Measurements from ENCODE around the gene ATP10B.
"Not testable (repeated sequence)": the region's sequence is repeated elsewhere in the genome, so short reads cannot be mapped to it uniquely, and the experiment has no call there.

ATP10B gene

GRCh38 chr5:160824301-160825001 lies 27.6 kb downstream of the ATP10B start:
- DNase-seq: peak; percentile 14 to 52 (median 44)

GRCh38 chr5:160812996-160813395 lies 39.0 kb downstream of the ATP10B start:
- not testable (repeated sequence) for DNase-seq

- DNase-seq: no peak
These were observed 46.6 kb downstream of the ATP10B start for GRCh38 chr5:160805376-160805775.

- DNase-seq: no peak
These were observed 49.4 kb downstream of the ATP10B start for GRCh38 chr5:160802592-160802991.

GRCh38 chr5:160800375-160801275 lies 51.4 kb downstream of the ATP10B start:
- no peak for DNase-seq

GRCh38 chr5:160799184-160799583 lies 52.8 kb downstream of the ATP10B start:
- peak; percentile 70 to 86 (median 76) for DNase-seq

GRCh38 chr5:160797020-160797419 lies 55.0 kb downstream of the ATP10B start:
- no peak for DNase-seq

- no peak for DNase-seq
These were observed 58.5 kb downstream of the ATP10B start for GRCh38 chr5:160793530-160793899.

- no peak for DNase-seq
These were observed 59.1 kb downstream of the ATP10B start for GRCh38 chr5:160792732-160793529.

GRCh38 chr5:160792281-160792680 lies 59.7 kb downstream of the ATP10B start:
- DNase-seq: peak in 1 of 3 donors; percentile 22

- DNase-seq: no peak
These were observed 62.7 kb downstream of the ATP10B start for GRCh38 chr5:160789219-160789859.

GRCh38 chr5:160788102-160788660 lies 63.8 kb downstream of the ATP10B start:
- no peak for DNase-seq

- DNase-seq: peak in 2 of 3 donors; percentile 24 to 39
These were observed 64.8 kb downstream of the ATP10B start for GRCh38 chr5:160787240-160787639.

- DNase-seq: no peak
These were observed 77.2 kb downstream of the ATP10B start for GRCh38 chr5:160774666-160775315.

- no peak for DNase-seq
These were observed 78.2 kb downstream of the ATP10B start for GRCh38 chr5:160773646-160774410.

GRCh38 chr5:160772854-160773253 lies 79.2 kb downstream of the ATP10B start:
- no peak for DNase-seq

- no peak for DNase-seq
These were observed 81.3 kb downstream of the ATP10B start for GRCh38 chr5:160770718-160771117.

- no peak for DNase-seq
These were observed 82.7 kb downstream of the ATP10B start for GRCh38 chr5:160769301-160769700.

- DNase-seq: no peak
These were observed 84.9 kb downstream of the ATP10B start for GRCh38 chr5:160767062-160767461.

GRCh38 chr5:160760008-160760407 lies 92.0 kb downstream of the ATP10B start:
- DNase-seq: no peak

- no peak for DNase-seq
These were observed 94.8 kb downstream of the ATP10B start for GRCh38 chr5:160757194-160757593.
